ENCODE results near the gene FLNA. TPM values are rescaled to one million over a fixed set of nuclear protein-coding genes. Genes with fewer than 3 reads are reported as not detected.

Gene FLNA
- total RNA-seq, 1 experiment from 2014 or later = 1,841 TPM

GRCh38 chrX:154327038-154327820 is 47.2 kb downstream of the FLNA start:
- ChIA-PET CTCF (no interaction called here), POLR2A (ENCODE audit: unreplicated experiment) (no interaction called here)
- Histone ChIP-seq H3K4me2 (no peak overlapping the region), H4K20me1 (ENCODE audit: insufficient read depth) (no peaks in the 10 kb centered on the region), H3K9me3 (ENCODE audit: insufficient read depth, low read depth) (no peaks in the 10 kb centered on the region), H2AFZ (no peak overlapping the region), H3K9me2 (ENCODE audit: insufficient read depth) (no peaks in the 10 kb centered on the region), H3K27me3 (ENCODE audit: insufficient read depth, low read depth) (peaks cover 29% of the 10 kb centered on the region), H3K79me2 (ENCODE audit: low read depth) (no peaks in the 10 kb centered on the region), H3K27ac (no peak overlapping the region), H3F3A (ENCODE audit: insufficient read depth, low read depth) (no peaks in the 10 kb centered on the region), H3K4me3 (no peak overlapping the region), H3K36me3 (ENCODE audit: low read depth) (no peaks in the 10 kb centered on the region), H3K4me1 (replicated peaks; ENCODE audit: insufficient read depth) (no peaks in the 10 kb centered on the region)
- BruUV-seq (replicated peaks) = no TSS peak
- TF ChIP-seq CTCF (conservative IDR thresholded peaks at IDR 0.05) = no peak
- no peak for TF ChIP-seq EZH2 (IDR thresholded peaks at IDR 0.05; ENCODE audit: low read depth)
- DNase-seq = no peak
- intact Hi-C loops (cut with micrococcal nuclease; ENCODE audit: unreplicated experiment) = no loop called here

GRCh38 chrX:154325541-154325940 is 48.9 kb downstream of the FLNA start:
- ChIA-PET CTCF (no interaction called here), POLR2A (ENCODE audit: unreplicated experiment) (no interaction called here)
- H3F3A ChIP-seq (ENCODE audit: insufficient read depth, low read depth) = no peaks in the 10 kb centered on the region
- H2AFZ ChIP-seq = no peak overlapping the region
- peaks cover 29% of the 10 kb centered on the region for H3K27me3 ChIP-seq (ENCODE audit: insufficient read depth, low read depth)
- BruUV-seq (replicated peaks) = no TSS peak
- H3K4me3 ChIP-seq = no peak overlapping the region
- no peak for TF ChIP-seq CTCF (conservative IDR thresholded peaks at IDR 0.05)
- TF ChIP-seq EZH2 (IDR thresholded peaks at IDR 0.05; ENCODE audit: low read depth) = no peak
- H4K20me1 ChIP-seq (ENCODE audit: insufficient read depth) = no peaks in the 10 kb centered on the region
- H3K79me2 ChIP-seq (ENCODE audit: low read depth) = no peaks in the 10 kb centered on the region
- intact Hi-C loops (cut with micrococcal nuclease; ENCODE audit: unreplicated experiment) = no loop called here
- H3K27ac ChIP-seq = no peak overlapping the region
- H3K9me3 ChIP-seq (ENCODE audit: insufficient read depth, low read depth) = no peaks in the 10 kb centered on the region
- DNase-seq = peak in 1 of 2 experiments; percentile 11
- H3K4me1 ChIP-seq (replicated peaks; ENCODE audit: insufficient read depth) = no peaks in the 10 kb centered on the region
- no peaks in the 10 kb centered on the region for H3K36me3 ChIP-seq (ENCODE audit: low read depth)
- H3K4me2 ChIP-seq = no peak overlapping the region
- H3K9me2 ChIP-seq (ENCODE audit: insufficient read depth) = no peaks in the 10 kb centered on the region

- Histone ChIP-seq H3K4me1 (replicated peaks; ENCODE audit: insufficient read depth) (no peaks in the 10 kb centered on the region), H3K36me3 (ENCODE audit: low read depth) (no peaks in the 10 kb centered on the region), H4K20me1 (ENCODE audit: insufficient read depth) (no peaks in the 10 kb centered on the region), H3K4me3 (no peak overlapping the region), H3K4me2 (no peak overlapping the region), H3K27ac (no peak overlapping the region), H3K27me3 (ENCODE audit: insufficient read depth, low read depth) (peaks cover 29% of the 10 kb centered on the region), H3K9me3 (ENCODE audit: insufficient read depth, low read depth) (no peaks in the 10 kb centered on the region), H3F3A (ENCODE audit: insufficient read depth, low read depth) (no peaks in the 10 kb centered on the region), H3K79me2 (ENCODE audit: low read depth) (no peaks in the 10 kb centered on the region), H2AFZ (no peak overlapping the region), H3K9me2 (ENCODE audit: insufficient read depth) (no peaks in the 10 kb centered on the region)
- intact Hi-C loops (cut with micrococcal nuclease; ENCODE audit: unreplicated experiment) = no loop called here
- no peak for DNase-seq
- TF ChIP-seq CTCF (conservative IDR thresholded peaks at IDR 0.05) (no peak), EZH2 (IDR thresholded peaks at IDR 0.05; ENCODE audit: low read depth) (no peak)
- POLR2A ChIA-PET (ENCODE audit: unreplicated experiment) = no interaction called here
- BruUV-seq (replicated peaks) = no TSS peak
- CTCF ChIA-PET = interaction anchor here (0.6 kb wide), 1 partner anchor 200 kb away, joined by 4 read pairs; no protein-coding TSS in a partner anchor
Observed at GRCh38 chrX:154323537-154323936, 50.9 kb downstream of the FLNA start.

All from PC-9 (cell line).